ENCODE results near the gene FAM78A.
"Not testable (repeated sequence)": the region's sequence is repeated elsewhere in the genome, so short reads cannot be mapped to it uniquely, and the experiment has no call there.

FAM78A gene

DNA sequence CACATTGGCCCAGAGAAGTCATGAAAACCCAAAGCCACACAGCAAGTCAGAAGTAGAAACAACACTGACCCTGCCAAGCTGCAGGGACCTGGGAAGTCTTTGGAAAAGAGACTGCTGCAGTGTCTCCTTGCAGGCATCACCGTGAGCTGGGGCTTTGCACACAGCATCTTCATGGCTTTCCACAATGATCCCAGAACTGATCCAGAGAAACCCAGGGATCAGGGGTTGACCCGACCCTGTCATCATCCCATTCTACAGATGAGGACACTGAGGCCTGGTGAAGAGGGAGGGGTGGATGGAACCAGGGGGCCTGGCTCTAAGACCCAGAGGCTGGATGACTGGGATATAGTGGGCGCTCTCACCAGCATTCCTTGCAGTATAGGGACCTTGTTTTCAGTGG is 4.3 kb upstream of the FAM78A start:
- DNase-seq, result no peak

DNA sequence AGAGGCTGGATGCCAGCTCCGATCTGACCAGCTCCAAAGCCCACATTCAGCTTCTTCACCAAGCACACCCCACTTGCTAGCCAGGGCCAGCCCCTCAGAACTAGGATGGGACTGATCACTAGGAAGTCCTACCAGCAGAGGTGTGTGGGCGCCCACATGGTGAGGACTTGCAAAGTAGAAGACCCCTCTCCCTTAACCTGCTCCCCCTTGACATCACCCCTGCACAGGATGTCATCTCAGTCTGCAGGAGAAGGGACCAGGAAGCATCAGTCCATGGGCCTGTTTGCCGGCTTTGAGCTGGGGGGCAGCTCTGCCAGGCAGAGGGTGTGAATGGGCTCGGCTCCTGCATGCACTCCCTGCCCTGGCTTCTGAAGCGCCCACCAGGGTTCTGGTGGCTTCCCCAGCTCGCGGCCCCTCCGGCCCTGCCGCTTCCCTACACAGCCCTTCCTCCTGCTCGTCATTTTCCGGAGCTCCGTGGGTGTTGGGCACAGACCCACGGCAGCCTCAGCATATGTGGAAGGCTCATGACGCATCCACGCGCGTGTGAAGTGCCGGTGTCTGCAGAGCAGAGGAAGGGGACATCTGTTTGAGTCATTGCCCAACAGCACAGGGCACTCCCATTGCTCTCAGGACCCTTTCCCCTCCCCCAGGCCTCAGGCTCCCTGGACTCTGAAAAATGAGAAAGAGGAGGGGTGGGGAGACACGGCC is 3.7 kb upstream of the FAM78A start:
- peak; percentile 50 to 87 for DNase-seq

DNA sequence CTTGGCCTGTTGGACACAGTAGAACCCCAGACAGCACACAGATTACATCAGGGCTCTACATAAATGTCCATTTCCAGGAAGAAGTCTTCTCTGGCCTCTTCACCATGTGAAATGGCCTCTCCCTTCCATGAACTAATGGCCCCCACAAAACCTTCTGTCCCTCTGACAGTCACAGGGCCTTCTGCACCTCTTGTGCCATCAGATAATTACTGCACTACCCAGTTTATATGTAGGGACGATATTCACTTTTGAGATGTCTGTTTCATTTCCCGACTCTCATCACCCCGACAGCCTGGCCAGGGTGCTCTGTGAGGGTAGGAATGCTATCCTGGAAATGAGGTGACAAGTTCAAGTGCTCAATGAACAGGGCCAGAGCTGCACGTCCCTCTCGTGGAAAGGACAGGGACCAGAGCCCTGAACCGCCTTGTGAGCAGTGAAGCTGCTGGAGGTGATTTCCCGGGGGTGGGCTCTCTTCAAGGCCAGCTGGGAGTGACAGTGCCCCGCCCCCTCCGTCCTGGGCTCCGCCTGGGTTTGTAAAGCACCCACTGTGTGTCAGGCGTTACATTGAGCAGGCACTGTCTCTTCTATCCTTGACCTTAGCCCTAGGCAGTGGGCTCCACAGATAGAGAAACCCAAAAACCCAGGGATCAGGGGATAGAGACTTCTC is 3.0 kb upstream of the FAM78A start:
- no peak for DNase-seq

DNA sequence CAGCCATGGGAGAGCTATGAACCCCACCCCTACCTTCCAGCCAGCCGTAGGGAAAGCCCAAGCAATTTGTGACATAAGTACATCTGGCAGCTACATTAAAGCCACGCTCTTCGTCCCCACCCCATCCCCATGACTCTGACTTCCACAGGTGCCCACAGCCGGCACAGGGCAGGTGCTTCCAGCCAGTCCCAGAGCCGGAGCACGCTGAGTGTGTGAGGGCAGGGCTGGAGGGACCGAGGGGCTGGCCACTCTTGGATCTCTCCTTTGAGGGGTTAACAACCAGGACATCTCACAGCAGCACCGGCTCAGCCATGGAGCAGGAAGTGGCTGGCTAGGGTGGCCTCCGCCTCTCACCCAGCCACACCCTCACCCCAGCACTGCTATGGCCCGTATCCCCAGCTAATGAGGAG is 2.4 kb upstream of the FAM78A start:
- peak; percentile 30 to 47 for DNase-seq

DNA sequence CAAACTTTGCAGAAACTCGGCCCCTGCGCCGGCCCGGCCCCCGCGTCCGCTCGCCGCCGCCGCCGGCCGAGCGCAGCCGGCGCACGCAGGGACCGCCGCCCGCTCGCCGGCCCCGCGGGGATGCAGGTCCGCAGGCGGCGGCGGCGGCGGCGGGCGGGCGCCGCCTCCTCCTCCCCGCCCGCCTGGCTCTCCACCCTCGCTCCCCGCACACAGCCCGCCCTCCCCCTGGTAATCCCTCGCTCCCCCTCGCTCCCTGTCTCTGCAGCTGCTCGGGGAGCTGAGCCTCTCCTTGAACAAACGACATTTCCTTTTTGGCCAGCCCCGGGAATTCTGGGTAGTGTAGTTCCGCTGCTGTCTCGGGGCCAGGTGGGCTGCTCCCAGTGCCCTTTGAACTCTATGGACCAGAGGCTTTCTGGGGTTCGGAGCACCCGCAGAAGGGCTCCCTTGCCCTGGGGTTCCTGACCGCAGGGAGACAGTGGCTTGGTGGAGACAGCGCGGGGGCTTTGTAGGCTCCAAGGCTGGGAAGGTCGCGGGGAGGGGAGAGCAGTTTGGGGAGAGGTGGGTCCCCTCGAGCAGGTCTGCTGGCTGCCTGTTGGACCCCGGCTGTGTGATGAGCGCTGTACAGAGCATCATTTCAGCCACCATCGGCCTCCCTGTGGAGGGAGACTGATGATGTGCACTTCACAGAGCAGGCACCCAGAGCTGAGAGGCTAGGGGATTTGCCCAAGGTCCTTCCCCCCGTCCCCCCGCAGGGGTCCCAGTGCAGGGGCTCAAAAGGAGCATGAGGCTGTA is 1.8 kb upstream of the FAM78A start:
- DNase-seq, result peak; percentile 63 to 71

DNA sequence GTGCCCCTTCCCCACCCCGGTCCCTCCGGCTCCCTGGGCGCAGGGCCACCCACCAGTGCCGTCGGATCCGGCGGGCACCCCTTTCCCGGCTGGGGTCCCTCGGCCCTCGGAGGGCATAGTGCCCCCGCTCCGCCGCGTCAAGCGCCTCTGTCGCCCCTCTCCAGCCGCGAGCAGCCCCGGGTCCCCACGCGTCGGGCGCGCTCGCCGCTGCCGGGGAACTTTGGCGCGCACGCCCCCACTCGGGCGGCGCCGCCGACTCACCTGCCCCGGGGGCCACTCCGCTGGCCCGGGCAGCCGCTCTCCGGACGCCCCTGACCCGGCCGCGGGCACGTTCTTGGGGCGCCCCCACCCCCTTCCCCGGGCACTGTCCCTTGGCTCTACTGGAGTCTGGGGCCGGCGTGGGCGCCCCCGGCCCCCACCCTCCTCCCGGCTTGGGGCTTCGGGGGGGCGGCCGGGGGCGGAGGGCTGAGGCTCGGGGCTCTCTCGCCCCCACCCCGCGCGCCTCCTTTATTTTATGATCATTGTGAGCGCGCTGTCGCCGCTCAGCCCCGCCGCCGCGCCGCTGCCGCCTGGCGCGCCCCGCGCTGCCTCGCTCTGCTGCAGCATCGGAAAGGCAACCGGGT is 1.1 kb upstream of the FAM78A start:
- peak in 1 of 2 donors; percentile 34 for DNase-seq

DNA sequence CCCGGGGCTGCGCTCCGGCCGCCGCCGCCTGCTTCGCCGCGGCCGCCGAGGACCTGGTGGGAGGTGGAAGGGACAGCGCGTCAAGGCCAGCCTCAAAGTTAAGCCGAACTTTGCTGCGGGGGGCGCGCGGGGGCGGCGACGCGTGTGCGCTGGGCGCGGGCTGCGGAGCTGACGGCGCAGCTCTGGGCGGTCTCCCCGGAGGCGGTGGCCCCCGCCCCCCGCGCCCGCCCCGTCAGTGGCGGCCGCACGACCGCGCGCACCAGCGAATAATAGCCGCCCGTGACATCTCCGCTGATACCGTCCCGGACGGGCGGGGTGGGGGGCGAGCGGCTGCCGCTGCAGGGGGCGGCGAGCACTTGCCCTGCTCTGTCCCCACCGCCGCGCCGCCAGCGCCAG is 579 bp upstream of the FAM78A start:
- peak; percentile 43 to 76 for DNase-seq

DNA sequence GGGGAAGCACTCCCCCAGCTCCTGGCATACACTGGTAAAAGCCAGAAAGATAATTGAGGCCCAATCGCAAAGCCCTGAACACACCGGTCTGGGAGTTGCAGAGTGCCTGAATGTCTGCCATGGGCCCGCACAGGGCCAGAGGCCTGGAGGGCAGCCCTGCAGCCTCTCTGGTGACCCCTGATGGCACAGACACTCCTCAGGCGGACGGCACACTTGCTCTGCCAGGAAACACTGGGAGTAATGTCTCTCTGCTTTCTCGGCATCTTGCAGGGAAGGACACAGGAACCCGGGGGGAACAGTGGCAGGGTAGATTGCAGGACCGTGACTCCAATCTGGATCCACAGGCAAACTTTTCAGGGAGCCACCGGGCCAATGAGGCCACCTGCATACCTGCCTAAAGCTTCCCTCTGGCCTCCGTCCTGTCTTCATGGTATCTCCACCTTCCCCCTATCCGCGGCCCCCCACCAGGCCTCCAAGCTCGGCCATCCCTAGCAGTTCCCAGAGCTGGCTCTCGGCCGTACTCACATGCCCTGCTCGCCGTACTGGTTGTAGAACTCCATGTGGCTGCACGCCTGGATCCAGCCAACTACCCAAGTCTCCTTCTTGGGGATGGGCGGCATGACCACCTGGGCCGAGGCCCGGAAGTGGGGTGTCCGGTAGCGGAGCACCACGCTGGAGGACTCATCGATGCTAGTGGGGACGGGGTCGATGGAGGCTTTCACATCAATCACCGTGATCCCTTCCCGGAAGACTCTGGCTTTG is 797 bp downstream of the FAM78A start:
- DNase-seq, result peak; percentile 39 to 53

DNA sequence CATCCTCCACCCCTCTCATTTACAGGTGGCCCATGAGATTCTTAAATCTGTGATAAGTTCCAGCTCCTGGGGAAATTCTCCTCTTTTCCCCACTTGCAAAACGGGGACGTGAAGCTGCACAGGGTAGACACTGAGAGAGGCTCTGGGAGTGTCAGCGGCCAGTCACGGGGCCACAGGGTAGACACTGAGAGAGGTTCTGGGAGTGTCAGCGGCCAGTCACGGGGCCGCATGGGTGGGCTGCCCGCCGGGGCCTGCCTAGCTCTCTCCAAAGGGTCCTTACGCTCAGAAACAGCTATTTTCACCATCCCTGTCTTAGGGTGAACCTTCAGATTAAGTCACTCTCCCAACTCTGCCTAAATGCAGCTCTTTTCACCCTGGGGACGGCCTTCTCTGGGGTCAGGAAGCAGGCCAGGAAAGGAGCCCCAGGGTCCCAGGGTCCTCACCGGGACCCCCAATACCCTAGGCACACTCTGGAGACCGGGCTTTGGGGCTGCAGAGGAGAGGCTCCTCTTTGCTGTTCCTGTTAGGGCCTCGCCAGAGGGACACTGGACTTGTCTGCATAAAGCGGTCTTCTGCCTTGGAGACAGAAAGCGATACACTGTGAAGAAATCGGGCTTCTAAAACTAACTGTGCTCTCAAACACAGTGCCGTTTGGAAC is 1.5 kb downstream of the FAM78A start:
- peak; percentile 78 to 88 for DNase-seq

DNA sequence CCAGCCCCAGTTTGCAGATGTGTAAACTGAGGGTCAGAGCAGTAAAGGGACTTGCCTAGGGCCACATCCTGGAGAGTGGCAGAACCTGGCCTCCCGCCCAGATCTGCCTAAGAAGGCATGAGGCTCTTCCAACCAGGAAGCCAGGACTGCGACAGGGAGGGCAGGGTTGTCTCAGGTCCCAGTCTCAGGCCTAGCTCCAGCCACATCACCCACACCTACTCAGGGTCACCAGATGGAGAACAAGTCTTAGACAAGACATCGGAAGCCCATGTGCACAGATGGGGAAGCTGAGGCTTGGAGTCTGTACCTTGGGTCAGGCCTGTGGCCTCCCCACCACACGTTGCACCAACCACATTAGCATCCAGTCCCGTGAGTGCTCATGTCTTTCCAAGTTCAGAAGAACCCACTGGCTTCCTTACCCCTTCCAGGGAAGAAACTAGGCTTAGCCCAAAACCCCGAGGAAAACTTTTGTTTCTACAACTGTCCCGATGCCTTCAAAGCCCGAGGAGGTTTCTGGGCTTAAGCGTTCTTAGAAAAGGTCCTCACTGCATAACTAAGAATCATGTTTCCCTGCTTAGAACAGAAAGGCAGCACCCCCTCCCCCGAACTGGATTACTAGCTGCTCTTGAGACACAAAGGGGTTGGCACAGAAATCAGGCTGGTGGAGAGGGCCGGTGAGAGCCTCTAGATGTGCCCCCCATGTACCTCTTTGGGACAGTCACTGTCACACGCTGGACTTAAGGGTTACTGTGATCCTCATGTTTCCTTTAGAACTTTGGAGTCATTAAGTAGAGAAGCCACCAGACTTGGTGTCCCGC is 2.2 kb downstream of the FAM78A start:
- peak; percentile 85 to 94 for DNase-seq

DNA sequence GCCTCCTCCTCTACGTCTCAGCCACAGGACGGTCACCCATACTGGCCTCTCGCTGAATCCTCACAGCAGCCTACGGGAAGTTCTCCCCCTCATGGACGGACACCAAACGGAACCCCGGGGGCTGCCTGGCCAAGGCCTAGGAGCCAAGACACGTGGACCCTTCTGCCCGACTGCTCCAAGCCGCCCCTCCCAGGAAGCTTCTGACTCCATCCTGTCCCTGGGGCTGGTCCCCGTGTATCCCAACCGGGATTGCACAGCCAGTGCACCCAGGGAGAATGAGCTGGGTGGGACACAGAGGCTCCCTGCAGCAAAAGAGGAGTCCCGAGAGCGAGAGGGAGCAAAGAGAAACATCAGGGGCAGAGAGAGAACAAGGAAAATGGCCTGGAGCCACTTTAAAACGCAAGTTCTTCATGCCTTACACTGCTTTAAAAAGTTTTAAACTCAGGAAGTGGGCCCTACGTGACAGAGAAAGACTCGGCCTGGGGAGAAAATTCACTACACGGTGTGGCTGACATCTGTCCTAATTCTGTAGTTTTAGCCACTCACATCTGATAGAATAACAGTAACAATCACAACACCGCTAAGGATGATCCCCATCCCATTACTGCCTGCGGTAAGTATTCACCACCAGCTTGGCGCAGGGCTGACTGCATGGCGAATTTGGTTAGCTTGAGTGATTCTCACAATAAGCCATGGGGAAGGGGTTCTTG is 3.0 kb downstream of the FAM78A start:
- DNase-seq, result peak; percentile 57 to 82

DNA sequence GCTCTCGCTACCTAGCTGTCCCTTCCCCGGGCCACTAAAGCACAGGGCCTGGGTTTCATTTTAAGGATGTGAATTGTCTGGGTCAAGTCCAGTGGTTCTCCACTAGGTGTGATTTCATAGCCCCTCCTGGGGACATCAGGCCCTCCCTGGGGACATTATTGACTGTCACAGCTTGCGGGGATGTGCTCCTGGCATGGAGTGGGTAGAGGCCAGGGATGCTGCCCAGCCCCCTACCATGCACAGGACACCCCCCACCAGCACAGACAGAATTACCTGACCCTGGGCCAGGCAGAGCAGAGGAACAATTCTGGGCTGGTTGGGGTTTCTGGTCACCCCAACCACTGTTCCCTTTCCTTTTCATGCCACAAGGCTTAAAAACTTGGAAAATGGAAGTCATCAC is 4.1 kb downstream of the FAM78A start:
- DNase-seq, result no peak

DNA sequence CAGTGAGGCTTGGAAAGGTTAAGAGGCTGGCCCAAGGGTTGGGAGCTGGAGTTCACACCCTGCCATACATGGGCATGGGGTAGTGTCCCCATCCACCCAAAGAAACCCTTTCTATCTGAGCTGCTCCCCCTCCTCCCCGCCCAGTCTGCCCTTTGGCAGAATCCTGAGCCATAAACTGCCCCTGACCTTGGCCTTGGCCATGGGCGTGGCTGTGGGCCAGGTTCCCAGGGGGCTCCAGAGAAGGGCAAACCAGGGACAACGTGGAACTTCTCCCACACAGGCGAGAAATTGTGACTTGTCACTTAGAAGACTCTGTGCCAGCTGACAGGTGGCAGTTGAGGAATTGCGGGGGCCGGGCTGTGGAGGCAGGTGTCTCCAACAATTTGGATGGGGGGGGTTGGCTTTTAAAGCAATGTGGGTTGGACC is 4.8 kb downstream of the FAM78A start:
- no peak for DNase-seq

DNA sequence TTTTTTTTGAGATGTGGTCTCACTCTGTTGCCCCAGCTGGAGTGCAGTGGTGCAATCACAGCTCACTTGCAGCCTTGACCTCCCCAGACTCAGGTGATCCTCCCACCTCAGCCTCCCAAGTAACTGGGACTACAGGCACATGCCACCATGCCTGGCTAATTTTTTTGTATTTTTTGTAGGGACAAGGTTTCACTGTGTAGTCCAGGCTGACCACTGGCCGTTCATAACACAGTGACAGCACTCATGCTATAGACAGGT is 5.4 kb downstream of the FAM78A start:
- not testable (repeated sequence) for DNase-seq

DNA sequence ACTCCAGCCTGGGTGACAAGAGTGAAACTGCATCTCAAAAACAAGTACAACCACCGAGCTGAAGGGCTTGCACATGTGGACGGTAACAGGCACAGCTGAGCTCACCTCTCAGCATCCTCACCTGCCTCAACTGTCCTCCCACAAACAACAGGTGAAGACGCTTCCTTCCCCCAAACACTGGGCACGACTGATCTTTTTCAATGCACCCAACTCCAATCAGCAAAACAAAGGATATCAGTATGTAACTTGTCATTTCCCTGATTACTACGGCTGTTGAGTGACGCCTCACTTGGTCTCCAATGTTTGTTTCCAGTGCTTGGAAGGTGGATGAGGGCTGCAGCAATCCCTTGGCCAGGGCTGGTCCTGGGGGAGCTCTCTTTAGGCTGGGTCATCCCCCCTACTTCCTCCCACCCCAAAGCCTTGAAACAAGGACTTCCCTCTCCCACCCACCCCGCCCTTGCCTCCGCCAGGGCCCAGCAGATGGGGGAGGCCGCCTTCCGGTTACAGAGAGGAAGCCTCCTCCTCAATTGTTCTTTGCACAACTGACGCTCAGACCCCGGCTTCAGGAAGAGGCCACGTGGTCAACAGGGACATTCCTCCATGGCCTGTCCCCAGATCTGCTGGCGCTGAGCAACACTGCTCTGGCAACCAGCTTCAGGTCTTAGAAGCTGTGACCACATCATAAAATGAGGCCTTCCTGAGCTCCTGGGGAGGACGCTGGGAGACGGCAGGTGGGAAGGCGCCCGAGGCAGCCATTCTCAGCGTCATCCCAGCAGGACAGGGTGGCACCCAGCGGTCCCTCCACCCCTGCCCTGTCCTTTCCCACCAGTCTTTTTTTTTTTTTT is 5.9 kb downstream of the FAM78A start:
- DNase-seq, result peak; percentile 88 to 95

DNA sequence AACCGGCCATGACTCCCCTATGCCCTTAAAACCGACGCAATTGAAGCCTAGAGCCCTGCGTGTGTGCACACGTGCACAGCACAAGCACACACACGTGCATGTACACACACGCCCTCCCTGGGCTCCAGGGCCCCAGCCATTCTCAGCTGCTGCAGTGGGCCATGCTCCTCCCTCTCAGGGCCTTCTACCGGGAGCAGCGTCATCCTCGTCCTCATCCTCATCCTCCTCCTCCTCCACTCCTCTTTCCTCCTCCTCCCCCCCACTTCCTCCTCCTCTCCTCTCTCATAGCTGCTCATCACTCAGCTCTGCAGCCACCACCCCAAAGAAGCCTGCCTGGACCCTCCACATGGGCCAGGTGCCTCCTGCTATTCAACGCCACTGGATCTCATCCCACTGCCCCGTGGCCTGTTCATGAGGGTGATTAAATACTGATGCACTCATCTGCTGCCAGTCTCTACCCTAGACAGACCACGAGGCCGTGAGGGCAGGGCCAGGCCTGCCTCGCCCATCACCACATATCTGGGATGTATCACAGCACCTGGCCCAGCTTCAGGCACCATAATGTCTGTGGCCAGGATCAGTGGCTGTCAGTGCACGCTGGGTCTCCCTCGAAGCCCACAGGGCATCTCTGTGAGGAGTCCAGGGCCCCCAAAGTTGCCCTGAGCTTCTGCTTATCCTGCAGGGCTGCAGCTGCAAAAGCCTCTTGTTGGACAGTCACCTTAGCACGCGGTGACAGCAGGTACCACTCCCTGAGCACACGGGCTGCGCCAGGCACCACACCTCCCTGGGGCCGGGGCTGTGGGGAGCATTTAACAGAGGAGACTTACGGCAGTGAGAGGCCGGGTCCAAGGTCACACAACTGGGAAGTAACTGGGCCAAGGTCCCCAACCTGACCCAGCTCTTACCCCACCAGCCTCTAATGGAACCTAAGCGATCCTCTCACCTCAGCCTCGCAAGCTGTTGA is 9.8 kb downstream of the FAM78A start:
- DNase-seq, result no peak

DNA sequence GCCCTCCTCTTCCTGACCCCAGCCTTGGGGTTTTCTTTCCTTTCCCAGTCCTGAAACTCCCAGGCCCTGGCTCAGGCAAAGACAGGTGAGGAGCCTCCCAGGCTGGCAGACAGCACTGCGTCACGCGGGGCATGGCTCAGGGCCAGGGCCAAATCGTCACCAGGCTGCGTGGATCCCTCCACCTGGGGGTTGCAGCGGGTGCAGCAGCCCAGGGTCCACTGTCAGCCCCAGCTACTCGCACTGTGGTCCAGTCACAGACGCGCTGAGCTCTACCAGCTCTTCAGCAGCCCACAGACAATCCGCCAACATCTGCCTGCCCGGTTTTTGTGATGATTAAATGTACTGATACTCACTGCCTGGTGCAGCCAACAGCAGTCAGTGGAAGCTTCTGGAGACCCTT is 12.1 kb downstream of the FAM78A start:
- DNase-seq, result no peak

DNA sequence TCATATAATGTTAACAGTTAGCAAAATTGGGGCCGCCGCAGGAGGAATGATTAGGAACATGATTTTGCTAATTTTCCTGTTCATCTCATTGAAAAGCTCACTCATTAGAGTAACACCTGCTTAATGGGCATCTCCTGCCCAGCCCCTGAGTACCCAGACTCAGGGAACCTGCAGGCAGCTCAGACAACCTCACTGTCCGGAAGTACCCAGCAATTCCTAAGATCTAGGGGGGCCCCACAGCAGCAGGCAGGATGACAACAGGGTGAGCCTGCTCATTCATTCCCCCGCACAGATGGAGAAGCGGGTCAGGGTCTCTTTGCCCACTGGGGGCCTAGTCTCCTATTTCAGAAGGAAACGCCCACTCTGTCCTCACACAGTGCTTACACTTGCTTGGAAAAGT is 12.6 kb downstream of the FAM78A start:
- DNase-seq, result no peak

DNA sequence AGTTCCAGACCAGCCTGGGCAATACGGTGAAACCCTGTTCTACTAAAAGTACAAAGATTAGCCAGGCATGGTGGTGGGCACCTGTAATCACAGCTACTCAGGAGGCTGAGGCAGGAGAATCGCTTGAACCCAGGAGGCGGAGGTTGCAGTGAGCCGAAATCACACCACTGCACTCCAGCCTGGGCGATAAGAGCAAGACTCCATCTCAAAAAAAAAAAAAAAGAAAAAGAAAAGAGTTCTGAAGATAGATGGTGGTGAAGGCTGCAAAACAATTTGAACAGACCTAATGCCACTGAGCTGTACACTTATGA is 13.3 kb downstream of the FAM78A start:
- not testable (repeated sequence) for DNase-seq

All from inflammatory macrophage (primary cell).